Stomach (tissue), 9 donors: ENCODE data around the gene RNF224. TPM values are rescaled to one million over a fixed set of nuclear protein-coding genes. Genes with fewer than 3 reads are reported as not detected.
A peak's percentile ranks its signal among the peaks of the same experiment; 100 is the strongest.

Source experiments
- DNase-seq, 2 donors: peaks; one replicate each; pipeline versions ENCODE4 v3.0.0 to v3.0.0-alpha.2; 2013 to 2019
- H3K27ac ChIP-seq, 5 donors: fragments of 200-600 bp in 4 of 5; sonication (generic) in 4 of 5; one replicate each; pipeline ENCODE4 v1.5.1; 2013 to 2019; ENCODE audit warnings: mild to moderate bottlenecking in 1 of 5, moderate library complexity in 1 of 5
- H3K27me3 ChIP-seq, 3 donors: fragments of 200-600 bp; sonication (generic); one replicate each; pipeline ENCODE4 v1.5.1; 2017 to 2019; ENCODE audit warnings: mixed run types in 1 of 3
- H3K36me3 ChIP-seq, 4 donors: fragments of 200-600 bp; sonication (generic); 1 replicate in 3 of 4; 2 replicates in 1 of 4; pipeline ENCODE4 v1.5.1; 2016 to 2019
- H3K4me1 ChIP-seq, 4 donors: fragments of 200-600 bp; sonication (generic); one replicate each; pipeline ENCODE4 v1.5.1; 2016 to 2019
- H3K4me3 ChIP-seq, 4 donors: fragments of 200-600 bp; sonication (generic) in 3 of 4; one replicate each; pipeline ENCODE4 v1.5.1; 2016 to 2019; ENCODE audit warnings: mild to moderate bottlenecking in 1 of 4
- H3K9me3 ChIP-seq, 4 donors: fragments of 200-600 bp; sonication (generic); one replicate each; pipeline ENCODE4 v1.5.1; 2016 to 2019
- EP300 ChIP-seq: sonication (generic); formaldehyde crosslinking; IDR thresholded peaks from one replicate; pipeline ENCODE4 v1.6.1; 2017; ENCODE audit warnings: antibody characterized with exemption
- POLR2A ChIP-seq, 4 donors: fragments of 450-650 bp; IDR thresholded peaks; one replicate each; pipeline ENCODE4 v1.6.1; 2016; ENCODE audit warnings: antibody characterized with exemption in 4 of 4, control low read depth in 2 of 4, mild to moderate bottlenecking in 1 of 4, moderate library complexity in 1 of 4
- POLR2AphosphoS5 ChIP-seq, 3 donors: sonication (generic); formaldehyde crosslinking; IDR thresholded peaks; one replicate each; pipeline ENCODE4 v1.6.1; 2016; ENCODE audit warnings: antibody characterized with exemption in 3 of 3
- WGBS, 5 donors: extraction: QIAGEN DNeasy Blood & Tissue Kit in 3 of 5; methylation state at CpG; one replicate each; pipeline versions ENCODE4 v1.1.5 to v1.1.7; 2013 to 2018; 5-methylcytosine and 5-hydroxymethylcytosine counted together
- intact Hi-C: fragments of 100-400 bp; cut with DNase I; formaldehyde crosslinking; loops from one replicate; pipeline ENCODE4 v1.15.1; 2023; ENCODE audit warnings: low total_unique reads
- polyA plus RNA-seq, 3 donors: library from polyadenylated mRNA; stranded (reverse); fragments of 200-250 nt; gene quantifications; one replicate each; pipeline ENCODE4 v1.2.3, GENCODE V29; 2013
- total RNA-seq, 5 donors: library from RNA; depleted of rRNA; stranded (reverse); fragments of >200 nt; gene quantifications; one replicate each; pipeline versions ENCODE4 v1.1.0 to v1.2.3, GENCODE V29; 2014 to 2016
- TF ChIP-seq, protein P1 (sequence below), 7 experiments: fragments of 450-650 bp in 4 of 7; fragments of 200-600 bp in 3 of 7; sonication (generic) in 3 of 7; IDR thresholded peaks; one replicate each; pipeline ENCODE4 v1.5.1; 2016 to 2019; ENCODE audit warnings: antibody characterized with exemption in 7 of 7, control low read depth in 2 of 7, mild to moderate bottlenecking in 1 of 7
- donor health status: healthy with polysubstance abuse.
- donor health status: Bipolar disorder and iron deficiency.
- donor health status: healthy.

The RNF224 gene
- total and polyA plus RNA-seq, 8 donors: 1.0 TPM; not detected in 7

GRCh38 chr9:137251490-137252268 lies 24.4 kb downstream of the RNF224 start:
- Histone ChIP-seq H3K4me3 (no peak overlapping the region), H3K9me3 (no peaks in the 10 kb centered on the region), H3K27ac (no peak overlapping the region), H3K4me1 (peaks cover 19 to 35% (median 33%) of the 10 kb centered on the region in 4 donors), H3K36me3 (peaks cover 0 to 5% (median 3%) of the 10 kb centered on the region in 4 donors), H3K27me3 (no peaks in the 10 kb centered on the region)
- no peak for DNase-seq
- intact Hi-C loops: no loop called here
- WGBS, 5 donors: 85 to 95% (median 87%) methylated on average over 8 to 22 of the region's 22 CpGs
- no peak for TF ChIP-seq POLR2AphosphoS5 (IDR thresholded peaks at IDR 0.05)
- TF ChIP-seq, protein P1, sequence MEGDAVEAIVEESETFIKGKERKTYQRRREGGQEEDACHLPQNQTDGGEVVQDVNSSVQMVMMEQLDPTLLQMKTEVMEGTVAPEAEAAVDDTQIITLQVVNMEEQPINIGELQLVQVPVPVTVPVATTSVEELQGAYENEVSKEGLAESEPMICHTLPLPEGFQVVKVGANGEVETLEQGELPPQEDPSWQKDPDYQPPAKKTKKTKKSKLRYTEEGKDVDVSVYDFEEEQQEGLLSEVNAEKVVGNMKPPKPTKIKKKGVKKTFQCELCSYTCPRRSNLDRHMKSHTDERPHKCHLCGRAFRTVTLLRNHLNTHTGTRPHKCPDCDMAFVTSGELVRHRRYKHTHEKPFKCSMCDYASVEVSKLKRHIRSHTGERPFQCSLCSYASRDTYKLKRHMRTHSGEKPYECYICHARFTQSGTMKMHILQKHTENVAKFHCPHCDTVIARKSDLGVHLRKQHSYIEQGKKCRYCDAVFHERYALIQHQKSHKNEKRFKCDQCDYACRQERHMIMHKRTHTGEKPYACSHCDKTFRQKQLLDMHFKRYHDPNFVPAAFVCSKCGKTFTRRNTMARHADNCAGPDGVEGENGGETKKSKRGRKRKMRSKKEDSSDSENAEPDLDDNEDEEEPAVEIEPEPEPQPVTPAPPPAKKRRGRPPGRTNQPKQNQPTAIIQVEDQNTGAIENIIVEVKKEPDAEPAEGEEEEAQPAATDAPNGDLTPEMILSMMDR (IDR thresholded peaks at IDR 0.05): no peak
- TF ChIP-seq EP300: no peak
- TF ChIP-seq POLR2A (IDR thresholded peaks at IDR 0.05): no peak

- 72 to 97% (median 77%) methylated on average over 11 to 35 of the region's 35 CpGs for WGBS, 5 donors
- TF ChIP-seq, protein P1 (IDR thresholded peaks at IDR 0.05): no peak
- TF ChIP-seq POLR2AphosphoS5 (IDR thresholded peaks at IDR 0.05) (no peak), POLR2A (IDR thresholded peaks at IDR 0.05) (no peak), EP300 (no peak)
- peak in 1 of 2 donors; percentile 80 for DNase-seq
- no peak overlapping the region for H3K4me3 ChIP-seq
- no peaks in the 10 kb centered on the region for H3K9me3 ChIP-seq
- peaks cover 22 to 46% (median 38%) of the 10 kb centered on the region in 4 donors for H3K4me1 ChIP-seq
- H3K36me3 ChIP-seq: peaks cover 0 to 16% (median 11%) of the 10 kb centered on the region in 4 donors
- H3K27ac ChIP-seq: no peak overlapping the region
- no peaks in the 10 kb centered on the region for H3K27me3 ChIP-seq
- intact Hi-C loops: no loop called here
Measured at GRCh38 chr9:137252555-137253506, 25.5 kb downstream of the RNF224 start.

DNA sequence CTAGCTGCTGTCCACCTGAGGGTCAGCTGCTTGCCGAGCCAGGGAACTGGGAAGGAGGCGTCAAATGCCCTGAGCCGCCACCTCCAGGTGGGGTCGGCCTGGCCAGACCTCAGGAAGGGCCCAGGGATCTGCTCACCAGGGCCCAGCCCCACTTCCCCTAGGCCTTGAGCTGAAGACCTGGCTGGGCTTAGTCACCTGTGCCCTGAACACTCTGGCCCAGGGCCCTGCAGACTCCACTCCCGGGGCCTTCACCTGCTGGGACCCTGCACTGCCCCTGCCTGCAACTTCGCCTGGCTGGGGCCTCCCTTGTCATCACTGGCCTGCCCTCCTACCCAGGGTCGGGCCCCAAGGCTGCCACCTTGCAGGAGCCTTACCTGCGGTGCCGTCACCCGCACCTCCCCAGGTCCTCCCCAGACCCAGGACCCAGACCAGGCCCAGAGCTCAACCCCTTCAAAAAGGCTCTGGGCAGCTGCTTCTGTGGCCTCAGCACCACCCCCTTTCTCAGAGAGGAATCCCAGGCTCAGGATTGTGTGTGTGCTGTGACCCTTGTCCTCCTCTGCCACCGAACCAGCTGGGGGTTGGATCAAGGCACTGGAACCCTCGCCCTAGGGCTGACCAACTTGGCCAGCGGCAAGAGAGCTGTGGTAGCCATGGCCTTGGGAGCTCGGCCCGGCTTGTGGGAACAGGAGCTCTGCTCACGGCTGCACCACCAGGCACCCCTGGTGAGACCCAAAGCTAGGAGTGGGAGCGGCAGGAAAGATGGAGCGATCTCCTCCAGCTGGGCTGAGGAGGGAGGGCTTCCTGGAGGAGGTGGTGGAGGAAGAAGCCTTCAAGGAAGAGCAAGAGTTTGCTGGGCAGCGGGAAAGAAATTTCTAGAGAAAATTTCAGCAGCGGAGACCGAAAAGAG lies 26.7 kb downstream of the RNF224 start:
- H3K9me3 ChIP-seq: no peaks in the 10 kb centered on the region
- WGBS, 5 donors: 48 to 65% (median 53%) methylated on average over 12 to 21 of the region's 21 CpGs
- intact Hi-C loops: no loop called here
- no peaks in the 10 kb centered on the region for H3K27me3 ChIP-seq
- TF ChIP-seq EP300: no peak
- no peak for TF ChIP-seq POLR2AphosphoS5 (IDR thresholded peaks at IDR 0.05)
- TF ChIP-seq, protein P1 (IDR thresholded peaks at IDR 0.05): no peak
- no peak for TF ChIP-seq POLR2A (IDR thresholded peaks at IDR 0.05)
- H3K27ac ChIP-seq: peak overlapping the region in 4 of 5 donors; percentile 76 to 91 (median 82)
- H3K36me3 ChIP-seq: peaks cover under 1 to 26% (median 21%) of the 10 kb centered on the region in 4 donors
- H3K4me3 ChIP-seq: peak overlapping the region; percentile 94 to 100 (median 98)
- H3K4me1 ChIP-seq: peaks cover 22 to 51% (median 38%) of the 10 kb centered on the region in 4 donors
- DNase-seq: no peak
